ENCODE data around the gene VMAC.

- TF ChIP-seq CTCF (IDR thresholded peaks at IDR 0.05) (no peak), POLR2A (IDR thresholded peaks at IDR 0.05) (no peak)
These were observed 31.6 kb downstream of the VMAC start for GRCh38 chr19:5936292-5936592.

Data from lower leg skin (tissue), 3 donors.